Measurements from ENCODE around the gene TMED5. TPM values are rescaled to one million over a fixed set of nuclear protein-coding genes. Genes with fewer than 3 reads are reported as not detected.

The TMED5 gene
- total RNA-seq = 72.7 and 88.5 TPM in 2 replicates

GRCh38 chr1:93179886-93180722 is at the start of gene TMED5:
Gene TMED5 (minus strand): TSS chr1:93180413. CDS start chr1:93180242, 171 bp downstream.

DNA sequence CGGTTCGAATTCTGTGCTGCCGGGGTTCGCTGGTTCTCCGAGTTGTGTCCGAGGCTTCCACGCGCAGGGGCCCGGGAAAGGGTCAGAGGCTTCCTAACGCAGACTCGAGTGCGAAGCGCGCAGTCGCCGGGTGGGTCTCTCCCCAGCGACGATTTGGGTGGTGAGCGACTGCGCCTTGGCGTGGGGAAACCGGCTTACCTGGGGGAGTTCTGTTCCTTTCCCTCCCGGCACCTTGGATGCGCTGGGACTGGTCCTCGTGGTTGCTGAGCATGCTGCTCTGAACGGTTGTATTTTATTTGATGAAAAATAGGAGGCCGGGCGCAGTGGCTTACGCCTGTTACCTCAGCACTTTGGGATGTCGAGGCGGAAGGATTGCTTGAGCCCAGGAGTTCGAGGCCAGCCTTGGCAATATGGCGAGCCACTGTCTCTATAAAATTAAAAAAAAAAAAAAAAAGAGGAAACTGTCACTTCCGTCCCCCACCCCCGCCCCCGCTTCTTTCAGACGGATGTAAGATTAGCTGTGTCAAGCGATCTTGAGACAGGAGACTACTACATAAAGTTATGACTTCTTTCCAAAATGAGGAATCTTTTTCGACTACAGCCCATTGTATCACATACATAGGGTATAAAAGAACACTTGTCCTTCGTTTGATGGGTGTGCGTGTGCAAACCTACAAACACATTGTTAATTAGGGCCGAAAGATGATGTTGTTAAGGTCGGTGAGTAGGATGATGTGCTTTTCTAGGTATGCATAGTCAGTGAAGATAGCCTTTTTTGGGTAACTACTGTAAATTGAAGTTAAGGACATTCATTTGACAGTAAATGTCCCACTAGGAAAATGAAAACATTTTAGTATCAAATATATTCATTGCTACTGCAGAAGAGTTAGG is 755 bp upstream of the TMED5 start, which contains the start of gene CCDC18:
Gene CCDC18 (plus strand): TSS at position 2 of the 891 bp plus-strand sequence. CDS start 2,638 bp downstream, outside the sequence.

Other genes starting within 250 kb of the TMED5 start
- gene DIPK1A, start 219.0 kb downstream of the TMED5 start, total RNA-seq = 21.7 and 29.8 TPM in 2 replicates
- 9.9 and 15.7 TPM in 2 replicates for gene MTF2, start 101.1 kb downstream of the TMED5 start, total RNA-seq
- gene CCDC18, start 311 bp upstream of the TMED5 start, total RNA-seq = 9.1 and 32.3 TPM in 2 replicates
- 24.6 and 51.2 TPM in 2 replicates for gene DR1, start 165.5 kb upstream of the TMED5 start, total RNA-seq

All from smooth muscle cell of trachea (primary cell).